GM12878 (cell line): ENCODE data around the gene RAET1G. TPM values are rescaled to one million over a fixed set of nuclear protein-coding genes. Genes with fewer than 3 reads are reported as not detected.

Experiments
- ATF3 ChIP-seq: IDR thresholded peaks from 2 replicates; pipeline ENCODE4 v1.6.1; 2011; ENCODE audit warnings: low read depth, mild to moderate bottlenecking, low read length, moderate library complexity, borderline replicate concordance; ENCODE audit errors: extremely low read depth
- ATF7 ChIP-seq: fragments of 450-650 bp; IDR thresholded peaks from 2 replicates; pipeline ENCODE4 v1.6.1; 2016; ENCODE audit warnings: low read depth, mild to moderate bottlenecking
- BCL11A ChIP-seq: IDR thresholded peaks from 2 replicates; pipeline ENCODE4 v1.6.1; 2011; ENCODE audit warnings: low read depth, low read length
- BCLAF1 ChIP-seq: fragments of 450-650 bp; IDR thresholded peaks from 2 replicates; pipeline ENCODE4 v1.6.1; 2017; ENCODE audit warnings: antibody characterized with exemption, mild to moderate bottlenecking, moderate library complexity
- BHLHE40 ChIP-seq, 2 experiments: fragments of 450-650 bp in 1 of 2; IDR thresholded peaks; 2 replicates each; pipeline ENCODE4 v1.6.1; 2011 to 2017; ENCODE audit warnings: low read depth in 2 of 2, borderline replicate concordance in 1 of 2, improper control_type of control experiment in 1 of 2, low read length in 1 of 2, mild to moderate bottlenecking in 1 of 2
- CBFB ChIP-seq: IDR thresholded peaks from 2 replicates; pipeline ENCODE4 v1.6.1; 2016; ENCODE audit warnings: antibody characterized with exemption, low read depth
- CBX3 ChIP-seq: fragments of 200-600 bp; sonication (generic); IDR thresholded peaks from 2 replicates; pipeline ENCODE4 v1.6.1; 2016; ENCODE audit warnings: low read depth, borderline replicate concordance
- CBX5 ChIP-seq: sonication (generic); IDR thresholded peaks from 2 replicates; pipeline ENCODE4 v1.6.1; 2016; ENCODE audit warnings: low read depth, moderate library complexity, mild to moderate bottlenecking, inconsistent platforms
- CHD1 ChIP-seq: IDR thresholded peaks from 2 replicates; pipeline ENCODE4 v1.6.1; 2012; ENCODE audit warnings: low read depth, low read length, improper control_type of control experiment
- EP300 ChIP-seq, 2 experiments: fragments of 150-350 bp in 1 of 2; IDR thresholded peaks; 2 replicates each; pipeline ENCODE4 v1.6.1; 2011 to 2012; ENCODE audit warnings: low read depth in 2 of 2, low read length in 2 of 2, borderline replicate concordance in 1 of 2, improper control_type of control experiment in 1 of 2, inconsistent platforms in 1 of 2; ENCODE audit not compliant: control insufficient read depth in 1 of 2
- EZH2 ChIP-seq: IDR thresholded peaks from 2 replicates; pipeline ENCODE4 v1.6.1; 2012; ENCODE audit warnings: low read depth, mild to moderate bottlenecking, control low read depth, inconsistent platforms, low read length, borderline replicate concordance; ENCODE audit not compliant: control insufficient read depth
- FOXM1 ChIP-seq: IDR thresholded peaks from 2 replicates; pipeline ENCODE4 v1.6.1; 2012; ENCODE audit warnings: low read depth, mild to moderate bottlenecking, inconsistent platforms, low read length, moderate library complexity
- HDAC6 ChIP-seq: fragments of 200-600 bp; sonication (generic); IDR thresholded peaks from one replicate; pipeline ENCODE4 v1.8.0; 2017; ENCODE audit warnings: antibody characterized with exemption; ENCODE audit not compliant: unreplicated experiment
- IKZF1 ChIP-seq: fragments of 450-650 bp; conservative IDR thresholded peaks from 2 replicates; pipeline ENCODE4 v1.6.1; 2017; ENCODE audit warnings: antibody characterized with exemption, mild to moderate bottlenecking
- KLF5 ChIP-seq: fragments of 450-650 bp; IDR thresholded peaks from 2 replicates; pipeline ENCODE4 v1.6.1; 2014; ENCODE audit warnings: mild to moderate bottlenecking; ENCODE audit not compliant: partially characterized antibody
- MAX ChIP-seq: IDR thresholded peaks from 2 replicates; pipeline ENCODE4 v1.6.1; 2012; ENCODE audit warnings: low read depth, low read length, improper control_type of control experiment
- NFYA ChIP-seq: IDR thresholded peaks from 2 replicates; pipeline ENCODE4 v1.6.1; 2011; ENCODE audit warnings: low read depth, mild to moderate bottlenecking, low read length, improper control_type of control experiment, borderline replicate concordance
- PAX5 ChIP-seq: IDR thresholded peaks from 2 replicates; pipeline ENCODE4 v1.6.1; 2011; ENCODE audit warnings: low read depth, low read length, borderline replicate concordance
- PKNOX1 ChIP-seq: fragments of 450-650 bp; IDR thresholded peaks from 2 replicates; pipeline ENCODE4 v1.6.1; 2016; ENCODE audit warnings: mild to moderate bottlenecking
- SIN3A ChIP-seq: IDR thresholded peaks from 2 replicates; pipeline ENCODE4 v1.6.1; 2012; ENCODE audit warnings: low read depth, low read length, improper control_type of control experiment
- USF2 ChIP-seq: IDR thresholded peaks from 2 replicates; pipeline ENCODE4 v1.6.1; 2011; ENCODE audit warnings: low read depth, low read length, improper control_type of control experiment, borderline replicate concordance
- YBX1 ChIP-seq: fragments of 450-650 bp; IDR thresholded peaks from 2 replicates; pipeline ENCODE4 v1.6.1; 2016; ENCODE audit warnings: antibody characterized with exemption
- YY1 ChIP-seq: IDR thresholded peaks from 2 replicates; pipeline ENCODE4 v1.6.1; 2011; ENCODE audit warnings: low read depth, mild to moderate bottlenecking, low read length
- polyA plus RNA-seq, 11 experiments: library from polyadenylated mRNA; depleted of rRNA in 4 of 11; unstranded in 6 of 11; stranded (reverse) in 5 of 11; fragments of >200 nt; fragmentation: Nextera tagmentation in 4 of 11; fragmentation: Illumina TruSeq in 1 of 11; extraction: Ambion mirVana in 4 of 11; extraction: Trizol in 1 of 11; gene quantifications; 1 replicate in 1 of 11; 2 replicates in 10 of 11; pipeline versions ENCODE4 v1.2.1 to v1.2.3, GENCODE V29; 2011 to 2016; ENCODE audit warnings: inconsistent platforms in 2 of 11, missing spikeins in 2 of 11, low read depth in 1 of 11
- total RNA-seq, 4 experiments: library from RNA; depleted of rRNA in 3 of 4; stranded (reverse); fragments of >200 nt in 3 of 4; fragmentation: Illumina TruSeq in 1 of 4; extraction: Trizol in 1 of 4; gene quantifications; 2 replicates each; pipeline versions ENCODE4 v1.2.1 to v1.2.3, GENCODE V29; 2013 to 2021

The RAET1G gene
- total and polyA plus RNA-seq, 10 of the 15 experiments (the other 5 are each of a cell fraction or from before 2014, with no cell fraction given): not detected

- TF ChIP-seq USF2 (no peak), CHD1 (no peak), MAX (no peak), EP300 (IDR thresholded peaks at IDR 0.05; ENCODE audit: borderline replicate concordance in 1 of 2, control insufficient read depth in 1 of 2, low read depth in 2 of 2, low read length in 2 of 2) (peak in 1 of 2 experiments; percentile 62; a peak in 3 of 4 replicates), KLF5 (no peak), BCLAF1 (no peak), BHLHE40 (IDR thresholded peaks at IDR 0.05; ENCODE audit: borderline replicate concordance in 1 of 2, low read depth in 2 of 2, low read length in 1 of 2) (peak in 1 of 2 experiments; percentile 67; a peak in 2 of 4 replicates), PAX5 (peak; percentile 82), NFYA (no peak), HDAC6 (no peak), PKNOX1 (peak; percentile 23; the same call in 1 of the 2 replicates), ATF3 (no peak), SIN3A (no peak), BCL11A (peak; percentile 52; the same call in 1 of the 2 replicates), IKZF1 (peak; percentile 84), ATF7 (peak; percentile 57), EZH2 (no peak), CBX5 (no peak), FOXM1 (peak; percentile 81; the same call in 1 of the 2 replicates), CBFB (peak; percentile 54; the same call in 1 of the 2 replicates), CBX3 (no peak), YBX1 (no peak), YY1 (no peak)
Measured at GRCh38 chr6:149938571-149939355, 15.8 kb upstream of the RAET1G start (continued).
